Psoas muscle (tissue), 8 donors: ENCODE results near the gene CYSRT1. TPM values are rescaled to one million over a fixed set of nuclear protein-coding genes. Genes with fewer than 3 reads are reported as not detected.

Source experiments
- ATAC-seq, 4 donors: fragments of 200-7000 bp; cut with Tn5 transposase; one replicate each; pipeline ENCODE4 v1.9.1; 2020; ENCODE audit warnings: moderate library complexity in 3 of 4, mild to moderate bottlenecking in 2 of 4
- DNase-seq, 2 donors: peaks; one replicate each; pipeline ENCODE4 v3.0.0-alpha.2; 2020
- H3K27ac ChIP-seq: fragments of 200-600 bp; one replicate; pipeline ENCODE4 v1.8.0; 2022
- H3K27me3 ChIP-seq, 3 donors: fragments of 200-600 bp in 1 of 3; one replicate each; pipeline versions ENCODE4 v1.6.1 to v1.8.0; 2013 to 2022; ENCODE audit warnings: low read length in 2 of 3, mild to moderate bottlenecking in 2 of 3, moderate library complexity in 1 of 3; ENCODE audit not compliant: insufficient read depth in 3 of 3
- H3K36me3 ChIP-seq, 2 donors: fragments of 200-600 bp in 1 of 2; one replicate each; pipeline versions ENCODE4 v1.6.1 to v1.8.0; 2013 to 2022; ENCODE audit warnings: low read depth in 1 of 2, mild to moderate bottlenecking in 1 of 2, moderate library complexity in 1 of 2; ENCODE audit not compliant: insufficient read depth in 1 of 2
- H3K4me1 ChIP-seq: fragments of 200-600 bp; one replicate; pipeline ENCODE4 v1.8.0; 2022
- H3K4me3 ChIP-seq: fragments of 200-600 bp; one replicate; pipeline ENCODE4 v1.8.0; 2022; ENCODE audit warnings: mild to moderate bottlenecking
- H3K9me3 ChIP-seq: fragments of 200-600 bp; one replicate; pipeline ENCODE4 v1.8.0; 2022
- WGBS, 3 donors: extraction: QIAGEN DNeasy Blood & Tissue Kit; methylation state at CpG; one replicate each; pipeline versions ENCODE4 v1.1.6 to v1.1.7; 2013; 5-methylcytosine and 5-hydroxymethylcytosine counted together
- intact Hi-C, 2 donors: fragments of 100-400 bp; cut with DNase I; formaldehyde crosslinking; loops; one replicate each; pipeline versions ENCODE4 v1.11.0 to v1.14.2; 2022
- polyA plus RNA-seq, 3 donors: library from polyadenylated mRNA; stranded (reverse); fragments of 200-250 nt; gene quantifications; one replicate each; pipeline ENCODE4 v1.2.3, GENCODE V29; 2013
- total RNA-seq, 4 donors: library from RNA; stranded (reverse); fragmentation: NEBNext Ultra II Directional in 2 of 4; extraction: Animal tissue kit (Norgen Biotek cat#: 25700) in 2 of 4; gene quantifications; one replicate each; pipeline versions ENCODE4 v1.2.1 to v1.2.4, GENCODE V29; 2021 to 2023
- TF ChIP-seq, protein P1 (sequence below): fragments of 200-600 bp; IDR thresholded peaks from one replicate; pipeline ENCODE4 v1.8.0; 2022; ENCODE audit warnings: antibody characterized with exemption
- donor health status: healthy with polysubstance abuse.
- donor health status: DM: no; HTN: no; CAD: no; lungs with moderate emphysema.
- donor health status: Bipolar disorder and iron deficiency.
- donor health status: healthy.
- donor health status: DM: yes; HTN: yes; CAD: no.
- donor health status: DM: no; HTN: no; CAD: no.
- donor health status: DM: no; HTN: no; CAD: no.
- donor health status: DM: yes; HTN: yes; CAD: no.

Gene CYSRT1
- total and polyA plus RNA-seq, 7 donors = 0.08 to 1.1 (median 0.25) TPM; not detected in 1

DNA sequence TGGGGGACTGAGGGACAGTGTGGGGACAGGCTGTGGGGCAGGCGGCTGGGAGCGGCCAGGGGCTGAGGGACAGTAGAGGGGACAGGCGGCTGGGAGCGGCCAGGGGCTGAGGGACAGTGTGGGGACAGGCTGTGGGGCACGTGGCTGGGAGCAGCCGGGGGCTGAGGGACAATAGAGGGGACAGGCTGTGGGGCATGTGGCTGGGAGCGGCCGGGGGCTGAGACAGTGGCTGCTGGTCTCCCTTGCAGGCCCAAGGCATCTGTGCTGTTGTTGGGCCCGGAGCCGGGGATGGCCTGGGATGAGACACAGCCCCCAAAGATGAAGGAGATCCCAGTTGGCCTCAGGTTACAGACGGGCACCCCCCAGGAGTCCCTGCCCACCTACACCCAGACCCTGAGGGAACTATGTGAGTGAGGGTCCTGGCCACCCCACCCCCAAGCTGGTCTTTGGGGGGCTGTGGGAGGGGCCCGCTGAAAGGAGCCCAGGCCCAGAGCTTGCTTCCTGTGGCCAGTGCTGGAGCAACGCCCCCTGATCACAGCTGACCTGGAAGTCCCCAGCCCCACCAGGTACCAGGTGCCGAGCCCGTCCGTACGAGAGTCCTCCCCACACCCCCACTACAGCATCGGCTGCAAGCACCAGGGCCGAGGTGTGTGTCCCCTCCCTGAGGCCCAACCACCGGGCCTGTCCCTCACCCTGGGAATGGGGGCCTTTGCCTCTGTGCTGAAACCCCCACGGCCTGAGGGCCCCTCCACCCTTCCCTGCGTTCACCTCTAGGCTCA is 26.7 kb downstream of the CYSRT1 start:
- Histone ChIP-seq H3K27me3 (no peaks in the 10 kb centered on the region), H3K4me3 (no peak overlapping the region), H3K9me3 (no peaks in the 10 kb centered on the region), H3K4me1 (peaks cover 22% of the 10 kb centered on the region), H3K36me3 (peaks cover 0 to 6% of the 10 kb centered on the region in 2 donors), H3K27ac (no peak overlapping the region)
- no peak for ATAC-seq
- 84 to 87% (median 84%) methylated on average over 21 to 22 of the region's 22 CpGs for WGBS, 3 donors
- intact Hi-C loops = no loop called here
- TF ChIP-seq, protein P1, sequence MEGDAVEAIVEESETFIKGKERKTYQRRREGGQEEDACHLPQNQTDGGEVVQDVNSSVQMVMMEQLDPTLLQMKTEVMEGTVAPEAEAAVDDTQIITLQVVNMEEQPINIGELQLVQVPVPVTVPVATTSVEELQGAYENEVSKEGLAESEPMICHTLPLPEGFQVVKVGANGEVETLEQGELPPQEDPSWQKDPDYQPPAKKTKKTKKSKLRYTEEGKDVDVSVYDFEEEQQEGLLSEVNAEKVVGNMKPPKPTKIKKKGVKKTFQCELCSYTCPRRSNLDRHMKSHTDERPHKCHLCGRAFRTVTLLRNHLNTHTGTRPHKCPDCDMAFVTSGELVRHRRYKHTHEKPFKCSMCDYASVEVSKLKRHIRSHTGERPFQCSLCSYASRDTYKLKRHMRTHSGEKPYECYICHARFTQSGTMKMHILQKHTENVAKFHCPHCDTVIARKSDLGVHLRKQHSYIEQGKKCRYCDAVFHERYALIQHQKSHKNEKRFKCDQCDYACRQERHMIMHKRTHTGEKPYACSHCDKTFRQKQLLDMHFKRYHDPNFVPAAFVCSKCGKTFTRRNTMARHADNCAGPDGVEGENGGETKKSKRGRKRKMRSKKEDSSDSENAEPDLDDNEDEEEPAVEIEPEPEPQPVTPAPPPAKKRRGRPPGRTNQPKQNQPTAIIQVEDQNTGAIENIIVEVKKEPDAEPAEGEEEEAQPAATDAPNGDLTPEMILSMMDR = no peak
- no peak for DNase-seq

DNA sequence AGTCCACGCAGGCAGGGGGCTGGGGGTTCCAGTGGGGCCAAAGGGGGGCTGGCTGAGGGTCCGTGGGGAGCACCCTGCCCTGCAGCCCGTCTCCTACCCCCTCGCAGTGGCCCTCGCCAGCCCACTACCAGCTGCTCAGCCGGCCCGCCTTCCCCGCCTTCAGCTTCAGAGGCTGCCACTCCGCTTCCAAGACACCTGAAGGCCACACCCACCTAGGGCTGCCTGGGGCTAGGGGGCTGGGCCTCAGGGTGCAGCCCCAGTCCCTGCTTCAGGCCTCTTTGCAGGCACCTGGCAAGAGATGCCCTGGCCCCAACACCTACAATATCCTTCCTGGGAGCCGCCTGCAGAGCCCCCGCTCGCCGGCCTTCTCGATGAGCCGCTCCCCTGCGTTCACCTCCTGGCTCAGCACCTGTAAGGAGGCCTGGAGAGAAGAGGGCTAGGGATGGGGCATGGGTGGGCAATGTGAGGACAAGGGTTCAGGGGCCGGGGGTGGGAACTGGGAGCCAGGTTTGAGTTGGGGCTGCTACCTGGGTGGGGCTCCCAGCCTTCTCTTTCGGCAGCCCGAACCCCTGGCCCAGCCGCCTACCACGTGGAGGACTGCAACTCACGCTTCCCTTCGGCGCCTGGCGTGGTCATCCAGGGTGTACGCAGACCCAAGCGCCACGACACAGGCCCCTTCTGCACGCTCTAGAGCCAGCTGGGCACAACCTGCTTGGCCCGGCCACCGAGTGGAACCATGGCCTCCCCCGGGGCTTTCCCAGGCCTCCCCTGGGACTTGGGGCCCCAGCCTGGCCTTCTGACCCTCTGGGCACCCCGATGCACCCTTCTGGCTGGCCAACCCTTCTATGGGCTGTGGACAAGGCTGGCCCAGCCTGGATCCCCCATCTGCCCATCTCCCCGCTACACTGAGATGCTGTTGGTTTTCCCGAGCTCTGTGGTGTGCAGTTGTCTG is 27.9 kb downstream of the CYSRT1 start:
- Histone ChIP-seq H3K36me3 (peaks cover 0 to 16% of the 10 kb centered on the region in 2 donors), H3K9me3 (no peaks in the 10 kb centered on the region), H3K4me3 (no peak overlapping the region), H3K4me1 (peaks cover 17% of the 10 kb centered on the region), H3K27ac (no peak overlapping the region), H3K27me3 (no peaks in the 10 kb centered on the region)
- DNase-seq (no peak), ATAC-seq (no peak)
- TF ChIP-seq, protein P1 = no peak
- WGBS, 3 donors = 87 to 93% (median 91%) methylated on average over 26 to 35 of the region's 35 CpGs
- intact Hi-C loops = no loop called here

DNA sequence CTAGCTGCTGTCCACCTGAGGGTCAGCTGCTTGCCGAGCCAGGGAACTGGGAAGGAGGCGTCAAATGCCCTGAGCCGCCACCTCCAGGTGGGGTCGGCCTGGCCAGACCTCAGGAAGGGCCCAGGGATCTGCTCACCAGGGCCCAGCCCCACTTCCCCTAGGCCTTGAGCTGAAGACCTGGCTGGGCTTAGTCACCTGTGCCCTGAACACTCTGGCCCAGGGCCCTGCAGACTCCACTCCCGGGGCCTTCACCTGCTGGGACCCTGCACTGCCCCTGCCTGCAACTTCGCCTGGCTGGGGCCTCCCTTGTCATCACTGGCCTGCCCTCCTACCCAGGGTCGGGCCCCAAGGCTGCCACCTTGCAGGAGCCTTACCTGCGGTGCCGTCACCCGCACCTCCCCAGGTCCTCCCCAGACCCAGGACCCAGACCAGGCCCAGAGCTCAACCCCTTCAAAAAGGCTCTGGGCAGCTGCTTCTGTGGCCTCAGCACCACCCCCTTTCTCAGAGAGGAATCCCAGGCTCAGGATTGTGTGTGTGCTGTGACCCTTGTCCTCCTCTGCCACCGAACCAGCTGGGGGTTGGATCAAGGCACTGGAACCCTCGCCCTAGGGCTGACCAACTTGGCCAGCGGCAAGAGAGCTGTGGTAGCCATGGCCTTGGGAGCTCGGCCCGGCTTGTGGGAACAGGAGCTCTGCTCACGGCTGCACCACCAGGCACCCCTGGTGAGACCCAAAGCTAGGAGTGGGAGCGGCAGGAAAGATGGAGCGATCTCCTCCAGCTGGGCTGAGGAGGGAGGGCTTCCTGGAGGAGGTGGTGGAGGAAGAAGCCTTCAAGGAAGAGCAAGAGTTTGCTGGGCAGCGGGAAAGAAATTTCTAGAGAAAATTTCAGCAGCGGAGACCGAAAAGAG is 29.0 kb downstream of the CYSRT1 start:
- peaks cover 0 to 28% of the 10 kb centered on the region in 2 donors for H3K36me3 ChIP-seq
- H3K27me3 ChIP-seq = no peaks in the 10 kb centered on the region
- 51 to 61% (median 52%) methylated on average over 21 of the region's 21 CpGs for WGBS, 3 donors
- H3K4me3 ChIP-seq = peak overlapping the region; percentile 98
- H3K4me1 ChIP-seq = peaks cover 14% of the 10 kb centered on the region
- no peak for DNase-seq
- peak in 3 of 4 donors; percentile 12 to 17 (median 17) for ATAC-seq
- TF ChIP-seq, protein P1 = no peak
- H3K9me3 ChIP-seq = no peaks in the 10 kb centered on the region
- peak overlapping the region; percentile 80 for H3K27ac ChIP-seq
- intact Hi-C loops = no loop called here
